HG03025 (cell line): ENCODE measurements around the gene DDX21.
"Not testable (repeated sequence)": the region's sequence is repeated elsewhere in the genome, so short reads cannot be mapped to it uniquely, and the experiment has no call there.

Experiments used
- ATAC-seq: cut with Tn5 transposase; IDR thresholded peaks from one replicate; pipeline ENCODE4 v1.9.1; 2021; ENCODE audit warnings: mild to moderate bottlenecking, moderate library complexity; ENCODE audit not compliant: unreplicated experiment, low FRiP score

DDX21 gene

GRCh38 chr10:68955832-68956532 lies at the start of gene DDX21:
Gene DDX21 (plus strand): TSS chr10:68956170. CDS start chr10:68956226, 56 bp downstream.
- peak; percentile 87 for ATAC-seq

GRCh38 chr10:68924593-68924992 lies 31.4 kb upstream of the DDX21 start:
- no peak for ATAC-seq

GRCh38 chr10:68925489-68925888 lies 30.5 kb upstream of the DDX21 start:
- ATAC-seq: no peak

GRCh38 chr10:68929157-68929556 lies 26.8 kb upstream of the DDX21 start:
- ATAC-seq: not testable (repeated sequence)

- not testable (repeated sequence) for ATAC-seq
Observed at GRCh38 chr10:68929888-68930287, 26.1 kb upstream of the DDX21 start.

GRCh38 chr10:68932860-68933259 lies 23.1 kb upstream of the DDX21 start:
- ATAC-seq: not testable (repeated sequence)

- ATAC-seq: no peak
Observed at GRCh38 chr10:68934994-68935393, 21.0 kb upstream of the DDX21 start.

GRCh38 chr10:68938117-68938516 lies 17.9 kb upstream of the DDX21 start:
- no peak for ATAC-seq

- no peak for ATAC-seq
Observed at GRCh38 chr10:68938884-68939283, 17.1 kb upstream of the DDX21 start.

GRCh38 chr10:68940917-68941316 lies 15.1 kb upstream of the DDX21 start:
- ATAC-seq: not testable (repeated sequence)

- ATAC-seq: no peak
Observed at GRCh38 chr10:68950598-68950997, 5.4 kb upstream of the DDX21 start.

- ATAC-seq: no peak
Observed at GRCh38 chr10:68954904-68955303, 1.1 kb upstream of the DDX21 start.

- ATAC-seq: no peak
Observed at GRCh38 chr10:68955355-68955831, 577 bp upstream of the DDX21 start.

- ATAC-seq: no peak
Observed at GRCh38 chr10:68957284-68957615, 1.3 kb downstream of the DDX21 start.

GRCh38 chr10:68957654-68958053 lies 1.7 kb downstream of the DDX21 start:
- ATAC-seq: no peak

GRCh38 chr10:68959695-68960527 lies 3.9 kb downstream of the DDX21 start:
- no peak for ATAC-seq

GRCh38 chr10:68963151-68963550 lies 7.2 kb downstream of the DDX21 start:
- no peak for ATAC-seq

GRCh38 chr10:68973975-68974374 lies 18.0 kb downstream of the DDX21 start:
- no peak for ATAC-seq

GRCh38 chr10:68975936-68976473 lies 20.0 kb downstream of the DDX21 start:
- ATAC-seq: not testable (repeated sequence)

- not testable (repeated sequence) for ATAC-seq
Observed at GRCh38 chr10:68979738-68980137, 23.8 kb downstream of the DDX21 start.

- ATAC-seq: no peak
Observed at GRCh38 chr10:68981074-68981473, 25.1 kb downstream of the DDX21 start.
